GM23248 (cell line): ENCODE measurements around the gene TMEM108.

Experiments
- EZH2 ChIP-seq: fragments of 200-600 bp; sonication (generic); IDR thresholded peaks from 2 replicates; pipeline ENCODE4 v1.6.1; 2018; ENCODE audit warnings: antibody characterized with exemption, mild to moderate bottlenecking; ENCODE audit not compliant: insufficient read depth, poor library complexity, severe bottlenecking
- EZH2phosphoT487 ChIP-seq: fragments of 200-600 bp; sonication (generic); IDR thresholded peaks from 2 replicates; pipeline ENCODE4 v1.6.1; 2018; ENCODE audit warnings: antibody characterized with exemption, moderate library complexity, mild to moderate bottlenecking, low read depth; ENCODE audit not compliant: insufficient read depth

- TF ChIP-seq EZH2phosphoT487, result no peak
- TF ChIP-seq EZH2, result no peak
Measured at GRCh38 chr3:133123636-133124035, 85.4 kb downstream of the TMEM108 start.
